ENCODE data around the gene PRKCA.

The PRKCA gene

GRCh38 chr17:66665194-66665593 lies 362.8 kb downstream of the PRKCA start:
- no peak for TF ChIP-seq CTCF (IDR thresholded peaks at IDR 0.05; ENCODE audit: insufficient read depth, low read depth, low read length, missing control alignments)
- peak; percentile 49 for DNase-seq (ENCODE audit: low read depth)
- no peak overlapping the region for H3K4me3 ChIP-seq (ENCODE audit: low read length)

GRCh38 chr17:66667090-66667489 lies 364.7 kb downstream of the PRKCA start:
- DNase-seq (ENCODE audit: low read depth) = no peak
- H3K4me3 ChIP-seq (ENCODE audit: low read length) = no peak overlapping the region
- TF ChIP-seq CTCF (IDR thresholded peaks at IDR 0.05; ENCODE audit: insufficient read depth, low read depth, low read length, missing control alignments) = no peak

- TF ChIP-seq CTCF (IDR thresholded peaks at IDR 0.05; ENCODE audit: insufficient read depth, low read depth, low read length, missing control alignments) = no peak
- no peak overlapping the region for H3K4me3 ChIP-seq (ENCODE audit: low read length)
- no peak for DNase-seq (ENCODE audit: low read depth)
Measured at GRCh38 chr17:66667491-66668030, 365.1 kb downstream of the PRKCA start.

- no peak for TF ChIP-seq CTCF (IDR thresholded peaks at IDR 0.05; ENCODE audit: insufficient read depth, low read depth, low read length, missing control alignments)
- no peak for DNase-seq (ENCODE audit: low read depth)
- no peak overlapping the region for H3K4me3 ChIP-seq (ENCODE audit: low read length)
Measured at GRCh38 chr17:66670206-66670605, 367.8 kb downstream of the PRKCA start.

- no peak for TF ChIP-seq CTCF (IDR thresholded peaks at IDR 0.05; ENCODE audit: insufficient read depth, low read depth, low read length, missing control alignments)
- DNase-seq (ENCODE audit: low read depth) = no peak
- H3K4me3 ChIP-seq (ENCODE audit: low read length) = no peak overlapping the region
Measured at GRCh38 chr17:66671156-66671555, 368.7 kb downstream of the PRKCA start.

- TF ChIP-seq CTCF (IDR thresholded peaks at IDR 0.05; ENCODE audit: insufficient read depth, low read depth, low read length, missing control alignments) = peak; percentile 87
- DNase-seq (ENCODE audit: low read depth) = peak; percentile 74
- H3K4me3 ChIP-seq (ENCODE audit: low read length) = no peak overlapping the region
Measured at GRCh38 chr17:66673668-66674276, 371.4 kb downstream of the PRKCA start.

Measured in epithelial cell of esophagus (primary cell).